Naive thymus-derived CD4-positive, alpha-beta T cell (primary cell): ENCODE measurements around the gene BTG2. TPM values are rescaled to one million over a fixed set of nuclear protein-coding genes. Genes with fewer than 3 reads are reported as not detected.

ENCODE experiments used
- ATAC-seq: fragments of 150-1000 bp; cut with Tn5 transposase; 2 replicates; pipeline ENCODE4 v1.10.0; 2021; ENCODE audit warnings: mild to moderate bottlenecking, moderate library complexity
- CTCF ChIA-PET: fragments of 350-600 bp; sonication (Branson Sonifier 250); formaldehyde crosslinking; loops from one replicate; lab custom pipeline; 2021; ENCODE audit warnings: antibody characterized with exemption; lab: Charles Lee
- POLR2A ChIA-PET: fragments of 350-600 bp; sonication (Branson Sonifier 250); formaldehyde crosslinking; loops from one replicate; lab custom pipeline; 2021; ENCODE audit warnings: antibody characterized with exemption, inconsistent platforms; lab: Charles Lee
- DNase-seq, 9 donors: peaks; one replicate each; pipeline versions ENCODE4 v3.0.0 to v3.0.0-alpha.2; 2020 to 2022; ENCODE audit warnings: mixed read lengths in 1 of 9
- H3K27ac ChIP-seq: one replicate; pipeline ENCODE4 v1.7.0; 2013; ENCODE audit warnings: mild to moderate bottlenecking, low read depth, low read length, moderate library complexity
- H3K27me3 ChIP-seq, 2 donors: one replicate each; pipeline ENCODE4 v1.7.0; 2013; ENCODE audit warnings: low read length in 2 of 2, mild to moderate bottlenecking in 2 of 2, moderate library complexity in 2 of 2; ENCODE audit not compliant: control insufficient read depth in 2 of 2, insufficient read depth in 2 of 2
- H3K36me3 ChIP-seq, 3 experiments: 1 replicate in 2 of 3; 2 replicates in 1 of 3; pipeline ENCODE4 v1.7.0; 2013; ENCODE audit warnings: low read length in 3 of 3, mild to moderate bottlenecking in 3 of 3, moderate library complexity in 1 of 3; ENCODE audit not compliant: insufficient read depth in 3 of 3, control insufficient read depth in 2 of 3
- H3K4me1 ChIP-seq, 2 donors: one replicate each; pipeline ENCODE4 v1.7.0; 2013; ENCODE audit warnings: low read length in 2 of 2, mild to moderate bottlenecking in 2 of 2, moderate library complexity in 1 of 2; ENCODE audit not compliant: control insufficient read depth in 2 of 2, insufficient read depth in 2 of 2
- H3K4me3 ChIP-seq: 2 replicates; pipeline ENCODE4 v1.7.0; 2013; ENCODE audit warnings: mild to moderate bottlenecking, low read length
- H3K9me3 ChIP-seq, 3 experiments: 1 replicate in 2 of 3; 2 replicates in 1 of 3; pipeline ENCODE4 v1.7.0; 2013; ENCODE audit warnings: low read length in 3 of 3; ENCODE audit not compliant: control insufficient read depth in 2 of 3
- H3K27ac Mint-ChIP-seq, 9 donors: one replicate each; pipeline ENCODE4 v1.8.0; 2020 to 2022; ENCODE audit warnings: mixed read lengths in 9 of 9, mild to moderate bottlenecking in 8 of 9, moderate library complexity in 5 of 9, inconsistent platforms in 2 of 9
- H3K27me3 Mint-ChIP-seq, 5 donors: one replicate each; pipeline ENCODE4 v1.8.0; 2021 to 2022; ENCODE audit warnings: mixed read lengths in 5 of 5, mild to moderate bottlenecking in 1 of 5
- H3K36me3 Mint-ChIP-seq, 5 donors: one replicate each; pipeline ENCODE4 v1.8.0; 2020 to 2022; ENCODE audit warnings: mixed read lengths in 5 of 5, mild to moderate bottlenecking in 3 of 5, inconsistent platforms in 1 of 5
- H3K4me1 Mint-ChIP-seq, 7 donors: one replicate each; pipeline ENCODE4 v1.8.0; 2020 to 2022; ENCODE audit warnings: mixed read lengths in 7 of 7, mild to moderate bottlenecking in 3 of 7, inconsistent platforms in 1 of 7
- H3K4me3 Mint-ChIP-seq, 10 donors: one replicate each; pipeline ENCODE4 v1.8.0; 2020 to 2022; ENCODE audit warnings: mild to moderate bottlenecking in 10 of 10, mixed read lengths in 10 of 10, moderate library complexity in 6 of 10, inconsistent platforms in 2 of 10
- H3K9me3 Mint-ChIP-seq, 11 donors: one replicate each; pipeline ENCODE4 v1.8.0; 2020 to 2022; ENCODE audit warnings: mixed read lengths in 11 of 11, mild to moderate bottlenecking in 4 of 11, inconsistent platforms in 1 of 11, moderate library complexity in 1 of 11
- intact Hi-C, 2 donors: fragments of 100-400 bp; cut with micrococcal nuclease; formaldehyde crosslinking; loops; one replicate each; pipeline ENCODE4 v1.15.1; 2023
- polyA plus RNA-seq, 2 donors: library from polyadenylated mRNA; unstranded; fragments of 300-500 nt; fragmentation: Illumina TruSeq; gene quantifications; one replicate each; pipeline ENCODE4 v1.2.3, GENCODE V29; 2021
- total RNA-seq, 6 experiments: library from RNA in 5 of 6; stranded (reverse) in 5 of 6; gene quantifications; 1 replicate in 5 of 6; 2 replicates in 1 of 6; pipeline ENCODE4 v1.2.3 and lab custom pipeline; 2021 to 2026

Gene BTG2
- total and polyA plus RNA-seq, 7 experiments from 2014 or later: 118 to 654 (median 236) TPM

DNA sequence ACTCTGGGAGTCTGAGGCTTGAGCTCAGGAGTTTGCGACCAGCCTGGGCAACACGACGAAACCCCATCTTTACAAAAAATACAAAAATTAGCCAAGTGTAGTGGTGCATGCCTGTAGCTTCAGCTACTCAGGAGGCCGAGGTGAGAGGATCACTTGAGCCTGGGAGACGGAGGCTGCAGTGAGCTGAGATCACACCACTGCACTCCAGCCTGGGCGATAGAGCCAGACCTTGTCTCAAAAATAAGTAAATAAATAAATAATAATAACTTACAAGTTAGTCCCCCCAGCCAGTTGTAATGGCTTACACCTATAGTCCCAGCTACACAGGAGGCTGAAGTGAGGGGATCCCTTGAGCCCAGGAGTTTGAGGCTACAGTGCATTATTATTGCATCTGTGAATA is 21.7 kb upstream of the BTG2 start:
- Mint-ChIP-seq H3K9me3 (no peaks in the 10 kb centered on the region), H3K4me1 (peaks cover 40 to 64% (median 49%) of the 10 kb centered on the region in 7 donors), H3K27me3 (peaks cover 0 to 3% (median 0%) of the 10 kb centered on the region in 5 donors), H3K4me3 (no peak overlapping the region), H3K36me3 (no peaks in the 10 kb centered on the region), H3K27ac (peak overlapping the region in 1 of 9 donors; percentile 61)
- no peaks in the 10 kb centered on the region for H3K27me3 ChIP-seq
- intact Hi-C loops: loop anchor here in 1 of 2 donors (10.0 kb wide), 1 partner anchor 1231 kb away; the partner anchor contains the start of gene MDM4
- no peaks in the 10 kb centered on the region for H3K36me3 ChIP-seq
- H3K27ac ChIP-seq: no peak overlapping the region
- no peak for DNase-seq
- H3K4me3 ChIP-seq: no peak overlapping the region
- ChIA-PET CTCF (interaction anchor here (1.1 to 8.9 kb wide), 4 partner anchors 9 to 53 kb away, joined by 3 to 79 read pairs (median 6); no protein-coding TSS in a partner anchor), POLR2A (interaction anchor here (0.6 to 31.3 kb wide), 6 partner anchors 5 to 72 kb away, joined by 3 to 1812 read pairs (median 198); partner anchors contain the start of gene BTG2)
- no peak for ATAC-seq
- no peaks in the 10 kb centered on the region for H3K9me3 ChIP-seq
- H3K4me1 ChIP-seq: peaks cover 26 to 34% of the 10 kb centered on the region in 2 donors

DNA sequence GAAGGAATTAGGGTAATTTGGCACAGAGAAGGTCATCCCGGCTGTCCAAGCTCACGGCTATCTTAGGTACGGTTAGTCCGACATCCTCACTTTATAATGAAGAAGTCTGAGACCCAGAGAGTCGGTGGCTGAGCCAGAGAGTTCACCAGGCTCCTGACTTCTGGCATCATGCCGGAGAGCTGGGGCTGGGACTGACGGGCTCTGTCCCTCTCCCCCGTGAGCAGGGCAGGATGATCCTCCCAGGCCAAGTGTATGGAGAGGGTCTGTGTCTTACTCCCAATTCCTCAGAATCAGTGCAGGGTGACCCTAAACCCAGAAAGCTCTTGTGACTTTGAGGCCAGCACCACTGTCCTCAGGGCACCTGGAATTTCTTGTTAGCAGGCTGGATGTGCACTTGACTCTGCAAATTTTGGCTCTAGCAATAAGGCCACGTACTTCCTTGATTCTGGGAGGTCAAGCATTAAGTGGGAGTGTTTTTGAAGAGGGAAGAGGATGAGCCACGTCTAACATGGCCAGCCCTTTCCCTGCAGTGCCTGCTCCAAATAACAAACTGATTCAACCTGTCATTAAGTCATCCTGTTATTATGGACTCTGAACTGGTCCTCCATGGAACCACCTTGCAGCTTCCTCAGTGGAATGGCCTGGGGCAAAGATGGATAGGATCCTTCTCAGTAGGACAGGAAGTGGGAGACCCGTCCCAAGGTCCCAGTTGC is 20.8 kb upstream of the BTG2 start:
- intact Hi-C loops: loop anchor here (5.0 to 10.0 kb wide), 3 partner anchors 343 to 1230 kb away; partner anchors contain the start of genes ATP2B4 (in 1 of the 2) and MDM4 (in 1 of the 2)
- no peaks in the 10 kb centered on the region for H3K9me3 ChIP-seq
- Mint-ChIP-seq H3K27ac (peak overlapping the region in 5 of 9 donors; percentile 14 to 97 (median 41)), H3K4me3 (peak overlapping the region in 1 of 10 donors; percentile 12), H3K27me3 (peaks cover 0 to 3% (median 0%) of the 10 kb centered on the region in 5 donors), H3K9me3 (peaks cover 0 to 1% (median 0%) of the 10 kb centered on the region in 11 donors), H3K36me3 (no peaks in the 10 kb centered on the region), H3K4me1 (peaks cover 43 to 68% (median 52%) of the 10 kb centered on the region in 7 donors)
- DNase-seq (peak in 1 of 9 donors; percentile 13), ATAC-seq (no peak)
- CTCF ChIA-PET: interaction anchor here (1.0 to 8.9 kb wide), 5 partner anchors 8 to 52 kb away, joined by 3 to 122 read pairs (median 6); no protein-coding TSS in a partner anchor
- POLR2A ChIA-PET: interaction anchor here (2.0 to 31.3 kb wide), 3 partner anchors 9 to 52 kb away, joined by 7 to 1812 read pairs (median 389); partner anchors contain the start of gene BTG2
- no peak overlapping the region for H3K27ac ChIP-seq
- peaks cover 35 to 38% of the 10 kb centered on the region in 2 donors for H3K4me1 ChIP-seq
- no peak overlapping the region for H3K4me3 ChIP-seq
- H3K27me3 ChIP-seq: no peaks in the 10 kb centered on the region
- H3K36me3 ChIP-seq: no peaks in the 10 kb centered on the region

DNA sequence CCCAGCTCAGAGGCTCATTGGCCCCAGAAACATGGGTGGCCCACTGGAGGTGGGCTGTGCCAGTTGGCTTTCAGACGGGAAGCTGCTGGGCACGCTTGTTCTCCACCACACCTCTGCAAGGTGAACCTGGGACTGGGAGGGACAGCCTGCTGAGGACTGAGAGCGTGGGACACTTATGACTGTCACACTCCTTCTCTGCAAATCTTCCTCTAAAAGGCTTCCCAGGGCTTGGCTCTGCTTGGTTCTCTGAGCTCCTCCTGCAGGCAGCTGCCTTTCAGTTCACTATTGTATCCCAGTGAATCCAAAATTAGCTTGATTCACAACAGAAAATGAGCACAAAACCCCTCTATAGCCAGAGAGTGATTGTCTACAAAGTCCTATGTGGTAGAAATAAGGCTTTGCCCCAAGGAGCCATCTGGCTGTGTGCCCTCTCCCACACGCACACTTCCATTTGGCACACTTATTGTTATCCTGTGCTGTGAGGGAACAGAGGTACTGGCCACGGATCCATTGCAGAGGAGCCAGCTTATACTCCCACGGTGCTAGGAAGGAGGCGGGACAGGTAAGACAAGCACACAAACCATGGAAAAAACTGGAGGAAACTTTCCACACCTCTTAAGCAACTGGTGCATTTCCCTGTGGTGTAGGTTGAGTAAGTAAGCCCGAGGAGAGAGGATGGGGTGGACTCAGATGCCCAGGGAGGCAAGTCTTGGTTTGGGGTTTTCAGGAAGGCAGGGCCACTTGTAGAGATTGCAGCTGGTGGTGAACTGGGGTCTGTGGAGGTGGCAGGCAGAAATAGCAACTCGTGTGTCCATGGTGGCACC is 18.9 kb upstream of the BTG2 start:
- intact Hi-C loops: loop anchor here (2.0 to 10.0 kb wide), 4 partner anchors 14 to 1228 kb away; partner anchors contain the start of genes ATP2B4 (in 1 of the 2) and MDM4 (in 1 of the 2)
- peak overlapping the region; percentile 42 for H3K4me3 ChIP-seq
- ChIA-PET POLR2A (interaction anchor here (0.9 to 31.3 kb wide), 4 partner anchors 11 to 53 kb away, joined by 3 to 1812 read pairs (median 196); partner anchors contain the start of gene BTG2), CTCF (interaction anchor here (0.6 to 8.9 kb wide), 13 partner anchors 9 to 339 kb away, joined by 3 to 122 read pairs (median 5); partner anchors contain the start of gene BTG2)
- H3K27ac Mint-ChIP-seq: peak overlapping the region; percentile 97 to 100 (median 99)
- H3K36me3 ChIP-seq: no peaks in the 10 kb centered on the region
- H3K4me1 Mint-ChIP-seq: peaks cover 43 to 79% (median 59%) of the 10 kb centered on the region in 7 donors
- H3K27ac ChIP-seq: peak overlapping the region; percentile 98
- peaks cover 0 to 3% (median 0%) of the 10 kb centered on the region in 5 donors for H3K27me3 Mint-ChIP-seq
- peaks cover 52 to 54% of the 10 kb centered on the region in 2 donors for H3K4me1 ChIP-seq
- no peaks in the 10 kb centered on the region for H3K36me3 Mint-ChIP-seq
- no peaks in the 10 kb centered on the region for H3K27me3 ChIP-seq
- peak overlapping the region; percentile 67 to 89 (median 78) for H3K4me3 Mint-ChIP-seq
- peak in 1 of 9 donors; percentile 28 for DNase-seq
- H3K9me3 Mint-ChIP-seq: peaks cover 0 to 1% (median 0%) of the 10 kb centered on the region in 11 donors
- no peaks in the 10 kb centered on the region for H3K9me3 ChIP-seq
- ATAC-seq: no peak

DNA sequence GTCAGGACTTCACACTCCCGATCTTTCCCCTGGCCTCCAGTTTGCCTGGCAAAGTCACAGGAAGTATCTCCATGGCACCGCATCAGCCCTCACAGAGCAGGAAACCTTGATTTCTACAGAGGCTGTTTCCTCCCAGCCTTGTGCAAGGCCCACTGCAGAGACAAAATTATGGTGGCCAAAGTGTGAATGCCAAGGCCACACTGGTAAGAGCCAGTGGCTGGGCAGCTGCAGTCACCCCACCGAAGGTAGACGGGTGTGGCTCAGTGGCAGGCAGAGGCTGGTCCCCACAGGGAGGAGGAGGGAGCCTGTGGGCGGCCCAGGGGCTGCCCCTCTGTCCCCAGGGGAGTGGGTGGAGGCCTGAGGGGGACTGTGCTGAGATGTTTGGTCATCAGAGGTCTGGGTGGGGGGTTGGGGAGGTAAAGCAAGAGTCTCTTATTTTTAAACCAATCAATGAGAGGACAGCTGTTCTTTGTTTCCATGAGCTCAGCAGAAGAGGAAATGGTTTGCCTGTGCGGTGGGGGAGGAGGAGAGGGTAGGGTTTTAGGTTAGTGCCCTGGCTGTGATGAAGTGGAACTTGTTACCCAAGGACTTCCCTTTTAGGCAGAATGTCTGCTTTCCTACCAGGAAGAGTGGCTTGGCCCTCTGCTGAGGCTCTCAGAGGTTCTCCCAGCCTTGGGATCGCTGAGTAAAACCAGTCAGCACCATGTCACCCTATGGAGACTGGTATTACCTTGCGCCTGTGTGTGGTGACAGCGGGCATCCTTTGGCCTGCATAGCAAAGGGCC is 18.0 kb upstream of the BTG2 start:
- POLR2A ChIA-PET: interaction anchor here (1.0 to 31.3 kb wide), 5 partner anchors 12 to 52 kb away, joined by 3 to 1812 read pairs (median 3); partner anchors contain the start of gene BTG2
- peak; percentile 51 for ATAC-seq
- peak overlapping the region; percentile 42 for H3K4me3 ChIP-seq

DNA sequence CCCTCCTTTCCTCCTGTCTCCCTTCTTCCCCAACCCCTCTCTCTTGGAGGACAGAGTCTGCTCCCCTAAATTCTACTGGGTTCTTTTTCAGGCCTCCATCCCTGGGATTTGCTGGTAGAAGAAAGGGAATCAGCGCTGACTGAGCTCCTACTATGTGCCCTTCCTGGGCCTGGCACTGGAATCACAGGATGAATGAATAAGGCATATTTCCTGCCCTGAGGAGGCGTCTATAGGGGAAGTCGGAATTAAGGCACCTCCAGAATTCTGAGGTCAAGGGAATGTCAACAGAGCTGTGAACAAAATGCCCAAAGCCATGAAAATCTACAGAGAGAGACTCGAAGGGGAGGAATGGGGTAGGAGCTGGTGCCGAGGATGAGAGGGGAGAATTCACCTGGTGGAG is 17.4 kb upstream of the BTG2 start:
- Histone ChIP-seq H3K27me3 (no peaks in the 10 kb centered on the region), H3K4me1 (peaks cover 54 to 58% of the 10 kb centered on the region in 2 donors), H3K9me3 (no peaks in the 10 kb centered on the region), H3K4me3 (peak overlapping the region; percentile 28), H3K27ac (peak overlapping the region; percentile 98), H3K36me3 (no peaks in the 10 kb centered on the region)
- CTCF ChIA-PET: interaction anchor here (0.7 to 8.9 kb wide), 11 partner anchors 11 to 226 kb away, joined by 3 to 122 read pairs (median 12); partner anchors contain the start of gene BTG2
- peaks cover 0 to 2% (median 0%) of the 10 kb centered on the region in 11 donors for H3K9me3 Mint-ChIP-seq
- H3K36me3 Mint-ChIP-seq: peaks cover 0 to 5% (median 0%) of the 10 kb centered on the region in 5 donors
- peaks cover 43 to 78% (median 71%) of the 10 kb centered on the region in 7 donors for H3K4me1 Mint-ChIP-seq
- peak overlapping the region; percentile 63 to 89 (median 78) for H3K4me3 Mint-ChIP-seq
- intact Hi-C loops: loop anchor here (1.0 to 10.0 kb wide), 5 partner anchors 10 to 1227 kb away; partner anchors contain the start of genes ATP2B4 (in 1 of the 2) and MDM4 (in 1 of the 2)
- DNase-seq (no peak), ATAC-seq (no peak)
- peaks cover 0 to 3% (median 0%) of the 10 kb centered on the region in 5 donors for H3K27me3 Mint-ChIP-seq
- H3K27ac Mint-ChIP-seq: peak overlapping the region; percentile 97 to 100 (median 99)
- POLR2A ChIA-PET: interaction anchor here (1.0 to 31.3 kb wide), 5 partner anchors 13 to 52 kb away, joined by 3 to 1812 read pairs (median 3); partner anchors contain the start of gene BTG2

More for the DNA sequence above, 18.0 kb upstream of the BTG2 start:
- Mint-ChIP-seq H3K4me3 (peak overlapping the region; percentile 69 to 89 (median 78)), H3K4me1 (peaks cover 42 to 82% (median 67%) of the 10 kb centered on the region in 7 donors), H3K27ac (peak overlapping the region; percentile 97 to 100 (median 99)), H3K9me3 (peaks cover 0 to 2% (median 0%) of the 10 kb centered on the region in 11 donors), H3K27me3 (peaks cover 0 to 3% (median 0%) of the 10 kb centered on the region in 5 donors), H3K36me3 (peaks cover 0 to 3% (median 0%) of the 10 kb centered on the region in 5 donors)
- CTCF ChIA-PET: interaction anchor here (0.7 to 8.9 kb wide), 13 partner anchors 10 to 338 kb away, joined by 3 to 122 read pairs (median 5); partner anchors contain the start of gene BTG2
- Histone ChIP-seq H3K36me3 (no peaks in the 10 kb centered on the region), H3K27me3 (no peaks in the 10 kb centered on the region), H3K27ac (peak overlapping the region; percentile 98), H3K9me3 (no peaks in the 10 kb centered on the region), H3K4me1 (peaks cover 54 to 58% of the 10 kb centered on the region in 2 donors)
- DNase-seq: peak in 8 of 9 donors; percentile 74 to 93 (median 83)
- intact Hi-C loops: loop anchor here (1.0 to 10.0 kb wide), 5 partner anchors 9 to 1228 kb away; partner anchors contain the start of genes ATP2B4 (in 1 of the 2) and MDM4 (in 1 of the 2)
